Naive B cell (primary cell): ENCODE measurements around the gene SIGLEC8. TPM values are rescaled to one million over a fixed set of nuclear protein-coding genes. Genes with fewer than 3 reads are reported as not detected.
"Not testable (repeated sequence)": the region's sequence is repeated elsewhere in the genome, so short reads cannot be mapped to it uniquely, and the experiment has no call there.

Experiments used
- ATAC-seq, 2 donors: fragments of 150-1000 bp; cut with Tn5 transposase; 2 replicates each; pipeline ENCODE4 v1.10.0; 2021; ENCODE audit warnings: low read depth in 2 of 2, mild to moderate bottlenecking in 2 of 2, moderate library complexity in 2 of 2
- DNase-seq: peaks from one replicate; pipeline ENCODE4 v3.0.0; 2022
- H3K27ac Mint-ChIP-seq, 6 donors: one replicate each; pipeline ENCODE4 v1.8.0; 2020 to 2022; ENCODE audit warnings: mild to moderate bottlenecking in 6 of 6, mixed read lengths in 6 of 6, moderate library complexity in 5 of 6, inconsistent platforms in 2 of 6
- H3K27me3 Mint-ChIP-seq, 3 donors: one replicate each; pipeline ENCODE4 v1.8.0; 2021 to 2022; ENCODE audit warnings: mixed read lengths in 3 of 3, mild to moderate bottlenecking in 1 of 3
- H3K36me3 Mint-ChIP-seq, 2 donors: one replicate each; pipeline ENCODE4 v1.8.0; 2020 to 2022; ENCODE audit warnings: mixed read lengths in 2 of 2, inconsistent platforms in 1 of 2, mild to moderate bottlenecking in 1 of 2
- H3K4me1 Mint-ChIP-seq, 3 donors: one replicate each; pipeline ENCODE4 v1.8.0; 2020 to 2022; ENCODE audit warnings: mixed read lengths in 3 of 3, inconsistent platforms in 1 of 3, mild to moderate bottlenecking in 1 of 3, moderate library complexity in 1 of 3
- H3K4me3 Mint-ChIP-seq, 8 donors: one replicate each; pipeline ENCODE4 v1.8.0; 2020 to 2022; ENCODE audit warnings: mild to moderate bottlenecking in 8 of 8, mixed read lengths in 8 of 8, moderate library complexity in 8 of 8, inconsistent platforms in 2 of 8
- H3K9me3 Mint-ChIP-seq, 7 donors: one replicate each; pipeline ENCODE4 v1.8.0; 2020 to 2022; ENCODE audit warnings: mixed read lengths in 7 of 7, mild to moderate bottlenecking in 5 of 7, inconsistent platforms in 2 of 7, moderate library complexity in 1 of 7
- polyA plus RNA-seq, 6 donors: library from polyadenylated mRNA; unstranded; fragments of 300-500 nt; fragmentation: Illumina TruSeq; gene quantifications; one replicate each; pipeline ENCODE4 v1.2.3, GENCODE V29; 2021; ENCODE audit warnings: low read depth in 6 of 6

Gene SIGLEC8
- polyA plus RNA-seq, 6 donors from 2014 or later: not detected

- no peak for DNase-seq
- no peak for ATAC-seq
- Mint-ChIP-seq H3K36me3 (peaks cover 5 to 8% of the 10 kb centered on the region in 2 donors), H3K27me3 (peaks cover 50 to 63% (median 51%) of the 10 kb centered on the region in 3 donors), H3K4me1 (peaks cover 6 to 10% (median 8%) of the 10 kb centered on the region in 3 donors), H3K27ac (no peak overlapping the region), H3K9me3 (peaks cover 0 to 19% (median 6%) of the 10 kb centered on the region in 7 donors), H3K4me3 (no peak overlapping the region)
Observed at GRCh38 chr19:51450730-51451307, 7.4 kb downstream of the SIGLEC8 start.

- DNase-seq (no peak), ATAC-seq (no peak)
- Mint-ChIP-seq H3K4me1 (peaks cover 6 to 10% (median 8%) of the 10 kb centered on the region in 3 donors), H3K36me3 (peaks cover 5 to 8% of the 10 kb centered on the region in 2 donors), H3K27ac (no peak overlapping the region), H3K4me3 (peak overlapping the region in 1 of 8 donors; percentile 63), H3K27me3 (peaks cover 42 to 66% (median 45%) of the 10 kb centered on the region in 3 donors), H3K9me3 (peaks cover 0 to 19% (median 6%) of the 10 kb centered on the region in 7 donors)
Observed at GRCh38 chr19:51448411-51449016, 9.7 kb downstream of the SIGLEC8 start.

- no peak overlapping the region for H3K4me3 Mint-ChIP-seq
Observed at GRCh38 chr19:51448011-51448410, 10.2 kb downstream of the SIGLEC8 start.

GRCh38 chr19:51447510-51447909, 10.7 kb downstream of the SIGLEC8 start:
- H3K27ac Mint-ChIP-seq: not testable (repeated sequence)
- H3K27me3 Mint-ChIP-seq: peaks cover 42 to 64% (median 42%) of the 10 kb centered on the region in 3 donors

More at GRCh38 chr19:51448011-51448410, 10.2 kb downstream of the SIGLEC8 start:
- peaks cover 42 to 65% (median 42%) of the 10 kb centered on the region in 3 donors for H3K27me3 Mint-ChIP-seq
- peaks cover 7 to 14% (median 8%) of the 10 kb centered on the region in 3 donors for H3K4me1 Mint-ChIP-seq
- H3K36me3 Mint-ChIP-seq: peaks cover 5 to 8% of the 10 kb centered on the region in 2 donors
- no peak for ATAC-seq
- H3K27ac Mint-ChIP-seq: no peak overlapping the region
- H3K9me3 Mint-ChIP-seq: peaks cover 0 to 19% (median 6%) of the 10 kb centered on the region in 7 donors
- no peak for DNase-seq

GRCh38 chr19:51441410-51442390, 16.6 kb downstream of the SIGLEC8 start:
- DNase-seq: peak; percentile 80
- H3K27ac Mint-ChIP-seq: peak overlapping the region; percentile 17 to 97 (median 94)
- H3K36me3 Mint-ChIP-seq: no peaks in the 10 kb centered on the region
- H3K4me3 Mint-ChIP-seq: peak overlapping the region; percentile 48 to 85 (median 74)
- peaks cover 25 to 38% (median 38%) of the 10 kb centered on the region in 3 donors for H3K4me1 Mint-ChIP-seq
- peaks cover 0 to 3% (median 0%) of the 10 kb centered on the region in 7 donors for H3K9me3 Mint-ChIP-seq
- peak; percentile 83 to 86 for ATAC-seq
- peaks cover 6 to 24% (median 14%) of the 10 kb centered on the region in 3 donors for H3K27me3 Mint-ChIP-seq

More at GRCh38 chr19:51447510-51447909, 10.7 kb downstream of the SIGLEC8 start:
- H3K36me3 Mint-ChIP-seq, DNase-seq, H3K4me3 Mint-ChIP-seq, ATAC-seq: not testable (repeated sequence)
- Mint-ChIP-seq H3K9me3 (peaks cover 0 to 19% (median 6%) of the 10 kb centered on the region in 7 donors), H3K4me1 (peaks cover 11 to 19% (median 12%) of the 10 kb centered on the region in 3 donors)

- H3K9me3 Mint-ChIP-seq: no peaks in the 10 kb centered on the region
- H3K4me3 Mint-ChIP-seq: peak overlapping the region in 6 of 8 donors; percentile 48 to 81 (median 74)
- ATAC-seq (no peak), DNase-seq (no peak)
- H3K4me1 Mint-ChIP-seq: peaks cover 25 to 38% (median 38%) of the 10 kb centered on the region in 3 donors
- H3K27ac Mint-ChIP-seq: peak overlapping the region; percentile 4 to 97 (median 94)
- H3K36me3 Mint-ChIP-seq: no peaks in the 10 kb centered on the region
- H3K27me3 Mint-ChIP-seq: peaks cover 9 to 29% (median 12%) of the 10 kb centered on the region in 3 donors
Observed at GRCh38 chr19:51440846-51441409, 17.3 kb downstream of the SIGLEC8 start.

- H3K27me3 Mint-ChIP-seq: peaks cover 8 to 21% (median 9%) of the 10 kb centered on the region in 3 donors
- ATAC-seq: no peak
- DNase-seq: no peak
- H3K27ac Mint-ChIP-seq: peak overlapping the region in 4 of 6 donors; percentile 38 to 91 (median 90)
- H3K36me3 Mint-ChIP-seq: no peaks in the 10 kb centered on the region
- peak overlapping the region in 1 of 8 donors; percentile 12 for H3K4me3 Mint-ChIP-seq
- H3K9me3 Mint-ChIP-seq: no peaks in the 10 kb centered on the region
- H3K4me1 Mint-ChIP-seq: peaks cover 25 to 38% (median 38%) of the 10 kb centered on the region in 3 donors
Observed at GRCh38 chr19:51440052-51440451, 18.2 kb downstream of the SIGLEC8 start.

GRCh38 chr19:51439021-51439465, 19.2 kb downstream of the SIGLEC8 start:
- H3K9me3 Mint-ChIP-seq: no peaks in the 10 kb centered on the region
- H3K27ac Mint-ChIP-seq: peak overlapping the region in 2 of 6 donors; percentile 32 to 51
- ATAC-seq (peak in 1 of 2 donors; percentile 33), DNase-seq (peak; percentile 57)
- peaks cover 25 to 38% (median 38%) of the 10 kb centered on the region in 3 donors for H3K4me1 Mint-ChIP-seq
- H3K4me3 Mint-ChIP-seq: no peak overlapping the region
- no peaks in the 10 kb centered on the region for H3K36me3 Mint-ChIP-seq
- H3K27me3 Mint-ChIP-seq: peaks cover 8 to 19% (median 9%) of the 10 kb centered on the region in 3 donors

GRCh38 chr19:51434456-51434855, 23.8 kb downstream of the SIGLEC8 start:
- no peaks in the 10 kb centered on the region for H3K9me3 Mint-ChIP-seq
- H3K36me3 Mint-ChIP-seq: no peaks in the 10 kb centered on the region
- H3K4me1 Mint-ChIP-seq: peaks cover 5 to 11% (median 9%) of the 10 kb centered on the region in 3 donors
- H3K4me3 Mint-ChIP-seq: no peak overlapping the region
- DNase-seq: no peak
- no peak overlapping the region for H3K27ac Mint-ChIP-seq
- ATAC-seq: no peak
- peaks cover 9 to 20% (median 12%) of the 10 kb centered on the region in 3 donors for H3K27me3 Mint-ChIP-seq

GRCh38 chr19:51433043-51433442, 25.2 kb downstream of the SIGLEC8 start:
- H3K36me3 Mint-ChIP-seq: no peaks in the 10 kb centered on the region
- no peaks in the 10 kb centered on the region for H3K9me3 Mint-ChIP-seq
- no peak overlapping the region for H3K27ac Mint-ChIP-seq
- H3K4me3 Mint-ChIP-seq: no peak overlapping the region
- no peak for DNase-seq
- peaks cover 9 to 15% (median 14%) of the 10 kb centered on the region in 3 donors for H3K27me3 Mint-ChIP-seq
- ATAC-seq: no peak
- peaks cover 0 to 2% (median 0%) of the 10 kb centered on the region in 3 donors for H3K4me1 Mint-ChIP-seq

GRCh38 chr19:51431124-51431523, 27.1 kb downstream of the SIGLEC8 start:
- no peaks in the 10 kb centered on the region for H3K9me3 Mint-ChIP-seq
- ATAC-seq: no peak
- no peak overlapping the region for H3K27ac Mint-ChIP-seq
- peaks cover 9 to 16% (median 13%) of the 10 kb centered on the region in 3 donors for H3K27me3 Mint-ChIP-seq
- no peaks in the 10 kb centered on the region for H3K4me1 Mint-ChIP-seq
- peak overlapping the region in 1 of 8 donors; percentile 57 for H3K4me3 Mint-ChIP-seq
- H3K36me3 Mint-ChIP-seq: no peaks in the 10 kb centered on the region
- DNase-seq: no peak

- Mint-ChIP-seq H3K27ac (no peak overlapping the region), H3K9me3 (no peaks in the 10 kb centered on the region), H3K4me1 (no peaks in the 10 kb centered on the region), H3K36me3 (no peaks in the 10 kb centered on the region), H3K4me3 (no peak overlapping the region), H3K27me3 (peaks cover 9 to 21% (median 16%) of the 10 kb centered on the region in 3 donors)
- ATAC-seq (no peak), DNase-seq (no peak)
Observed at GRCh38 chr19:51430221-51430620, 28.0 kb downstream of the SIGLEC8 start.
